ENCODE measurements around the gene NRGN.

The NRGN gene

DNA sequence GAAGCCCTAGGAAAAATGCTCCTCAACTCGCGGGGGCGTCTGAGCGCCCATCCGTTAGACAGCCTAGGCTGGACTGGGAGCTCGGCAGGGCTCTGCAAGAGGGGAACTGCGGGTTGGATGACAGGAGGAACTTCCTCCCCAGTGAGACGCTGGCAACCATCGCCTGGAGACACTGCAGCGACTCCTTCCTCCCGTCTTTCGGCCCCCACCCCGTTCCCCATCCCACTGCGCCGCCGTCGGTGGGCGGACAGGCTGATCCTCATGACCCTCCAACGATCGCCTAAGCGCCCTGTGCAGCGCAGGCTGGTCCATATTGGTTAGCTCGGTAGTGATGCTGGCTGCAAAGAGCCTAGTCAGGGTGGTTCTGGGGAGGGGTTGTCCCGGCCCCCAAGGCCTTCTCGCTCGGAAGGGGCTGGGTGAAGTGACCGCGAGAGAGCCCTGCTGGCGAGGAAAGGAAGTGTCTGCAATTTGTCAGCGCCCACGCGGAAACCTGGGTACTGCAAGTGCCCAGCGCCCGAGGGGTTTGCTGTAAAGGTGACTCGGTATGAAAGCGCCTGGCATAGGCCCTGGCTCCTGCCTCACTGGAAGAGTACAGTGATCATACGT lies 638 bp downstream of the NRGN start:
- peak; percentile 48 to 50 for DNase-seq

DNA sequence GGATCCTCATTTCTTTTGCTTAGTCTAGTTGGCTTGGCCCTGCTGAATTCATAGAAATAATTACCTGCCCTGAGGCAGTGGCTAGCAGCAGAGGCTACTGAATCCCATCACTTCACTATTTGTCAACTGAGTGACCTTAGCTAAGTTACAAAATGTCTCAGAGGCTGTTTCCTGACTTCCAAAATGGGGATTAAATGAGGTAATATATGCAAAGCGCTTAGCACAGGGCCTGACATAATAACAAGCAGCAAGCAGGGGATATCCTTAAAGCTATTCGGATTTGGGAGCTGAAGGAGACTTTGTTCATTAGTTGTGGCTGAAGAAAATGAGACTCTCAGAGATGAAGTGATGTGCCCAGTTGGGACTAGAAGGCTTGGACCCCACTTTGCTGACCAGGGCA lies 2.8 kb downstream of the NRGN start:
- DNase-seq, result no peak

DNA sequence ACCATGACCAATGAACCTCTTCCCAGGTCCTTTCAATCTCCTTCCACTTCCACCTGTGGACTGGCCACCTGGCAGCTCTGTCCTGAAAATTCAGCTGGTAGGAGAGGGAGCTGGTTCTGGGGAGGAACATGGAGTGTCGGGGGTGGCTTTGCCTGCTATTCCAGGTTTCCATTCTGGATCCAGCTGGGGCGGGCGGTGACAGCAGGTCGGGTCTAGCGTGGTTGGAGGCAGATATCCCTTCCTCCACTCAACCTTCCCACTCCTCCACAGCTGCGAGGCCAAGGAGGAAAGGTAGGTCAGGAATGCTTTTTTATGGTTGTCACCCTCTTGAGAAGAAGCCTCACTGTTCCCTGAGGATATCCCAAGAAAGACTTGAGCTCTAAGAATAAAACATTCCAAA lies 3.3 kb downstream of the NRGN start:
- no peak for DNase-seq

DNA sequence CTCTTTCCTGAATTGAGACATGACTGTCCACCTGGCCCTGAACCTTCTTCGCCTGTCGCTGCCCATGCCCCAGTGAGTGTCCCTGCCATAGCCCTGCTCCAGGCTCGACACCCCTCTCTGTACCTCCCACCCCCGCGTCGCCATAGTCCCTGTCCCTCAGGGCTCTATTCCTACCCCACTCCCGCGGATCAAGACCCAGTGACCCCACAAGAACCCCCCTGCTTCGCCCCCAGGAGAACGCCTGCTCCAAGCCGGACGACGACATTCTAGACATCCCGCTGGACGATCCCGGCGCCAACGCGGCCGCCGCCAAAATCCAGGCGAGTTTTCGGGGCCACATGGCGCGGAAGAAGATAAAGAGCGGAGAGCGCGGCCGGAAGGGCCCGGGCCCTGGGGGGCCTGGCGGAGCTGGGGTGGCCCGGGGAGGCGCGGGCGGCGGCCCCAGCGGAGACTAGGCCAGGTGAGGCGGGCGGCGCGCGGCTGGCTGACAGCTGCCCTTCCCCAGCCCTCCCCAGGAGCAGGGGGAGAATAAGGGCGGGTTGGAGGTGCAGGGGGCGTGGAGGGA lies 5.6 kb downstream of the NRGN start:
- DNase-seq, result no peak

DNA sequence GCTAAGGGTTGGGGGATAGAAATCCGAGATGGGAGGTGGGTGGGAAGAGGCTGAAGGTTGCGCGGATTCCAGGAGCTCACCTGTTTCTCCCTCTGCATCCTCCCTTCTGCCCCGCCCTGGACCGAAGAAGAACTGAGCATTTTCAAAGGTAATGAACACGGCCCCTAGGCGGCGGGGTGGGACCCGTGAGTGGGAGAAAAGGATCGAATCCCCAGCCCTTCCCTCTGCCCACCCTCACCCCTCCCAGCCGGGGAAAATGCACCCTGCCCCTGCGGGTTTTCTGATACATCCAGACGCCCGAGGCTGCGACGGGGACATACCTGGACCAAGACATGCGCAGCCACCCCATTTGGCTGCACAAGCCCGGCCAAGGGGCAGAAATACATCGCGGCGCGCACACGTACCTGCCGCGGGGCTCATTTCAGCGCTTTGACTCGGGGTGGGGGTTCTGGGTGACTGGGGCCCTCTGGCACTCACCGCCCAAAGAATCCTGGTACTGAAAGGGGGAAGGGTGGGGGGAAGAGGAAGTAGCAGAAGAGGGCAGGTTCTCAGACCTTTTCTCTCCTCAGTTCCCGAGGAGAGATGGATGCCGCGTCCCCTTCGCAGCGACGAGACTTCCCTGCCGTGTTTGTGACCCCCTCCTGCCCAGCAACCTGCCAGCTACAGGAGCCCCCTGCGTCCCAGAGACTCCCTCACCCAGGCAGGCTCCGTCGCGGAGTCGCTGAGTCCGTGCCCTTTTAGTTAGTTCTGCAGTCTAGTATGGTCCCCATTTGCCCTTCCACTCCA lies 6.3 kb downstream of the NRGN start:
- DNase-seq, result peak in 1 of 2 experiments; percentile 22

DNA sequence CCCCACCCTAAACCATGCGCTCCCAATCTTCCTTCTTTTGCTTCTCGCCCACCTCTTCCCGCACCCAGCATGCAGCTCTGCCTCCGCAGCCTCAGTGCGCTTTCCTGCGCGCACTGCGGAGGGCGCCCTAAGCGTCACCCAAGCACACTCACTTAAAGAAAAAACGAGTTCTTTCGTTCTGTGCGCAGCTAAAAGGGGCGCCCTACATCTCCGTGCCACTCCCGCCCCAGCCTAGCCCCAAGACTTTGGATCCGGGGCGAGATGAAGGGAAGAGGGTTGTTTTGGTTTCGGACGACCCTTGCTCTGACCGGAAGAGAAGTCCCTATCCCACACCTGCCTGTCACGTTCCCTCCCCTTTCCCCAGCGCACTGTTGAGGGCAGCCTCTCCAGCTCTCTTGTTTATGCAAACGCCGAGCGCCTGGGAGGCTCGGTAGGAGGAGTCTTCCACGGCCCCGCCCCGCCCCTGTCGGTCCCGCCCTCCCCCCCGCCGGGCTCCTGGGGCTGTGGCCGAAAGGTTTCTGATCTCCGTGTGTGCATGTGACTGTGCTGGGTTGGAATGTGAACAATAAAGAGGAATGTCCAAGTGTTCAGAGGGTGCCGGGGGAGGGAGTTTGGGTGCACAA lies 7.0 kb downstream of the NRGN start:
- DNase-seq, result peak; percentile 70 to 76

DNA sequence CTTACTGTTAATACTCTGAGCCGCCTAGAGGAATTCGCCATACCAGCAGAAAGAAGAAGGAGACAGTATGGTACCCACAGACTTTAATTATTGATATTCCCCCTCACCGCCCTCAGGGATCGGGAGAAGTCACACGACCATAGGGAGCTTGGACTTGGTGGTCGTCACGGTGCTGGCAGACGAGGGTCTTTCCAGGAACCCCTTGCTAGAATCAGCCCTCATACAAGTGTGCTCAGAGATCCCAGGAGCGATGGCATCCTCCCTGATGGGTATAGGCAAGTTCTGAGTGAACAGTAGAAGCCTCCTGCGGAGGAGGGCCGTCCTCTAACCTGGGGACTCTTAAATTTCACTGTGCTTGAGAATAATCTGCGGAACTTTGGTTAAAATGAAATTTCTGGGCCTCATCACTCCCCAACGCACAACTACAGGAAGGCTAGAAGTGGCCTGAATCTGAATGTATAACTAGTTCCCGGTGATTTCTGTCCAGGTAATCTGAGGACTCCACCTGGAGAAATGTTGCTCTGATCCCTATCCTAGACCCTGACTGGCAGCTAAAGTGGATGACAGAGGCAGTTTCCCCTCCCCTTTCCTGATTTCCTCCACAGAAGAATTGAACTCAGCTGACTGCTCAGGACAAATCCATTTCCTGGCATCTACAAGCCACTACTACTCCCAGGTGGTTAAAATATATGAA lies 7.8 kb downstream of the NRGN start:
- no peak for DNase-seq

DNA sequence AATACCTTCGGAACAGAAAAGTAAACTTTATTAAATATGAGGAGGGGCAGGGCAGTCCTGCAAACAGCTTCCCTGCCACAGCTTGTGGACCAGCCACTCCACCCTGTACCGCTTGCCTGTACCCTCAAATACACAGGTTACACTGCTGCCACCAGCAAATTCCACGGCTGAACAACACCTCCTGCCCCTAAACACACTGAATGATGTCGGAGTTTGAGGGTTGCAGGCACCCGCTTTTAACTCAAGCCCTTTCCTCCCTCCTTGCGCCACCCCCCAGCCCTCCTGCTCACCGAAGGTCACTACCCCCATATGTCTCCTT lies 8.3 kb downstream of the NRGN start:
- DNase-seq, result no peak

DNA sequence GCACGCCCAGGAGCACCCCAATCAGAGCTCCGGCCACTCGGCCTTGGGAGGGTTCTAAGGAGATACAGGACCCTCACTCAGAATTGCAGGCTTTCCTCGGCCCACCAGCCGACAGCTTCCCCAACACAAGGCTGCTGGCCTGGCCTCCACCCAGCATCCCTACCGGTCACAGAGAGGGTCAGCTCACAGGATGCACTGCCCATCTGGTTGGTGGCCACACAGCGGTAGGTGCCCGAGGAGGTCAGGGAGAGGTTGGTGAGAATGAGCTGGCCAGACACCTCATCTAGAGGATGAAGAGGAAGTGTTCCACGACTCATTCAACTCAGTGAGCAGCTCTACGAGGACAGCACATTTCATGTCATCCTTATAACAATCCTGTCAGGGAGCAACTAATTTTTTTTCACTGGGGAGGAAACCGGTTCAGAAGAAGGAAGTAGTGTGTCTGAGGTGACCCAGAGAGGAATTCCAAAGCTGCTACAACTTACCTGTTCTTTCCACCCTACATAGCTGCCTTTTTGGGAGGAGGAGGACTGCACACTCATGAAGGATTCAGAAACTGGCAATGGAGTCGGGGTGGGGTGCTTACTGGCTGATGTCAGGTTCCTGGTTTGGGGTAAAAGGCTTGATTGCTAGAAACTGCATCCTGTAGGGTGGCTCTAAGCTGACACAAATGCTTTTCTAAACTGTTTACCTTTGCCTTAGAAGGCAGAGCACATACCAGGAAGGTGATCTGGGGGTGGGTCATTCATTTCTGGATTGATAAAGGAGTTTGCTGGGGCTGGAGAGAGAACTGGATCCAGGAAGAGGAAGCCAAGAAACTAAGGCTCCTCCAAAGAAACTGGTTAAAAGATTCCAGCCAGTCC lies 9.0 kb downstream of the NRGN start:
- DNase-seq, result no peak

DNA sequence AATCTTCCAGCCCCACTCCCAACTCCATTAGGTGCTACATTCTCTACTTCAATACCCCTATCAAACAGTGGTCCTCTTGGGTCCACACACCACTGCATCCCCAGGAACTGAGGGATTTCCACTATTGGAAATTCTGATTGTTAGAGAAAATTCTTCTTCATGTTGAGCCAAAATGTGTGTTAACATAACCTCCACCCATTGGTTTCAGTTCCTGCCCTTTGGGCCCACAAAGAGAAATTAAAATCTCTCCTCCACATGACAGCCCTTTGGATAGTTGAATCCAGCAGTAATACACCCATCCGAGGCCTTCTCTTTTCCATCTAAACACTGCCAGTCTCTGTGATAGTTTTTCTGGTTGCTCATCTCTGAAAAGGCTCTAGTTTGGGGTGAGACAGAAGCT lies 10.2 kb downstream of the NRGN start:
- no peak for DNase-seq

DNA sequence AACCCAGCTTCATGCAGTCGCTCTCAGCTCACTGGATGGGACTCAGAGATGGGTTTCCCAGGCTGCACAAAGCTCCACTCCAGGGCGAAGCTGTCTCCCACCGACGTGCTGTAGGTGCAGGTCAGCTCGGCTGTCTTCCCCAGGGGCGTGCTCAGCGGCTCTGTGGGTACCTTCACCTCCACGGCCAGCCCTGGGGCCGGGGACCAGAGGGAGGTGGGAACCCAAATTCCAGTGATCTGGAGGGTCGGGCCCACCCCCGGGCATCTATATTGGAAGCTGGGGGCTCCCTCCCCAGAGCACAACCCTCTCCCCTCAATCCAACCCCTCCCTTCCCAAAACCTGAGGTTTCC lies 11.6 kb downstream of the NRGN start:
- DNase-seq, result no peak

DNA sequence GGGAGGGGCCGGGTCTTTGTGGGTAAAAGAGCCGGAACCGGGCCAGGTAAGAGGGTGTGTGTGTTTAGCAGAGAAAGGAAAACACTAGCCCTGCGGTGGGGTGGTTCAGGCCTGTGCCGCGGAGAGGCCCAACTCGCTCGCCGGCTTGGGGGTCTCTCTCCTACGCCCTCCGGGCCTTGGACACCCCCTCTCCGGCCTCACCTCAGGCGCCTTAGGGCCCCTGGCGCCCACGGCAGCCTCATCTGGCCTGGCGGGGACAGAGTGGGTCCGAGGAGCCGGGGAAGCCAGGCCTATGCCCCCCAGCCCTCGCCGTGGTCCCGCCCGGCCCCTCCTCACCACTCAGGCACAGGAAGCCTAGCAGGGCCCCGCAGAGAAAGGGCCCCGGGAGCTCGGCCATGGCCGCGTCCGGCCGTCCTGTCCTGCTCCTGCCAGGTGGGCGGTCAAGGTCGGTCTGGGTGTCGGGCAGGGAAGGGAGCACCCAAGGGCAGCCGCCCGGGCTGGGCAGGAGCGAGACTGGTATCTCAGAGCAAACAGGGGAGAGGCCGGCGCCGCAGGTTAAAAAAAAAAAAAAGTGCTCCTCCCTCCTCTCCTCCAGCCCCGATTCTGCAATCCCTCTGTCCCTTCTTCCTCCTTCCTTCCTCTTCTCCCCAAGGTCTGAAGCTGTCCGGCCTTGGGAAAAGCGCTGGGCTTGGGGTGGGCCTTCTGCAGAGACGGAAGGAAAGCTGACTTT lies 12.2 kb downstream of the NRGN start, which contains the start of gene VSIG2:
Gene VSIG2 (minus strand): TSS at position 515 of the 730 bp plus-strand sequence. CDS start 118 bp downstream, at position 397.
- DNase-seq, result no peak

DNA sequence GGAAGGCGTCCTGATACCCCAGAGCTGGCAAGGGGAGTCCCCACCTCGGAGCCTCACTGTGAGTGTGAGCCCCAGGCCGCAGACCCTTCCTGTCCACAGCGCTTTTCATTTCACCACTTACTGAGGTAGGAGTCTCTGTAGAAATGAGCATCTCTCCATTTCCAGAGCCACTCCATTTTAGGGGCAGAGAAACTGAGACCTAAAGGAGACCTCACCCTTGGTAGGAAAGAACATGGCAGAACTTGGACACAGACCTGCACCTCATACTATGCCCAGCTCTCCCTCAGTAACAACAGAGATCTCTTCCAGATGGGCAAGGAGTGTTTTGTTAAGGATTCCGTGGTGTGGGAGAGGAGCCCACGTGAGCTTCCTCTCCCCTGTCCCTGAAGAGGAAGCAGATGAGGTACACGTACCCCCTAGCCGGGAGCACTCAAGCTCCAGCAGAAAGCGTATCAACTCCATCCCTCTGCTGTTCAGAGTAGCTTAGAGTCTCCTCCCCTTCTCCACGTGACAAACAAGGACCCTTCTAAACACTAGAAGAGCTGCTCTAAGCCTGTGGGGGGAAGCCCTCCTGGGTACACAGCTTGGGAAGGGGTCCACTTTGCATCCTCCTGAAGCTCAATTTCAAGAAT lies 12.8 kb downstream of the NRGN start:
- DNase-seq, result no peak

DNA sequence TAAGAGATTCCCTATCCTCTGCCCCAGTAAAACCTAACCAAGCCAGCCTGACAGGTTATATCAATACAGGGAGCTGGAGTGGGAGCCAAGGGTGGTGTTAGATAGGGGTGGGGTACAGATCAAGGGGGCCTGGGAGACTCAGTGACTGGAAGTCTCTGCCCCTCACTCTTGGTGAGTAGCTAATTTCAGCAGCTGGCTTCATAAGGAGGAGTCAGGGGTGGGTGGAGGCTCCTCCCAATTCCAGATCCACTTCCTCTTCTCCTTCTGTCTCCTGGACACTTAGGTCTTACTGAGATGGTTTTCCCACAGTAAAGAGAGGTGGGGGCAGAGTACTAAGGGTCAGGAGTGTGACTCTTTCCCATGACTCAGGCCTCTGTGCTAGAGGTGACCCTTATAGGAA lies 13.5 kb downstream of the NRGN start:
- DNase-seq, result no peak

DNA sequence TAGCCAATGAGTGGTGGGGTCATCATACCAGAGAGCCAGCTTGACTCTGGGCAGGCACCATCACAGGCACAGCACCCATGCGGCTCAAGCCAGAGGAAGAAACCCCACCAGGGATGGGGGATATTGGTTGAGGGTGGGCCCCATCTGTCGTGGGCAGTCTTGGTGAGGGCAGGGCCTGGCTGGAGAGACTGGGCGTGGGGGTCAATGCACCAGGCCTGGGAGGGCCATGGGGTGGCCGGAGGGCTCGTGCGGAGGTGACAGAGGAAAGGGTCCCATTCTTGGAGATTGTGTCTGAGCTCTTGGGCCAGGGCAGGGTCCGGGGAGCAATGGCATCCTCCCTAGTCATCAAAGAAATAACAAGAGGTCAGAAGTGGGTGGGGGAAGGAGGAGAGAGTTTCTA lies 13.9 kb downstream of the NRGN start:
- no peak for DNase-seq

DNA sequence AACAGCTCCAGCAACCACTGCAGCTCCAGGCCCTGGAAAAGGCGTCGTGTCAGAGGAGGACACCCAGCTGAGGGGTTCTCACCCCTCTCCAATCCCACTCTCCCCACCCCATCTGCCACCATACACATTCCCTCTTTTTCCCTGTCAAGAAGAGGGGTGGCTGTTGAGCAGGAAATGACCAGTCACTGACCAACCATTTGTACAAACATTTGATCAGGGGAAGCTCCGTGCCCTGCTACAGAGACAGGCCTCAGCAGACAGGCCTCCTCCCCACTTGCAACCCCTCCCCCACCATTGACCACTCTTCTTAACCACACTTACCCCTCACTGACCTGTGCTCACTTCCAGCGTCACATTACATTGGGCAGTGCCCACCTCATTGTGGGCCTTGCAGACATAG lies 14.6 kb downstream of the NRGN start:
- no peak for DNase-seq

DNA sequence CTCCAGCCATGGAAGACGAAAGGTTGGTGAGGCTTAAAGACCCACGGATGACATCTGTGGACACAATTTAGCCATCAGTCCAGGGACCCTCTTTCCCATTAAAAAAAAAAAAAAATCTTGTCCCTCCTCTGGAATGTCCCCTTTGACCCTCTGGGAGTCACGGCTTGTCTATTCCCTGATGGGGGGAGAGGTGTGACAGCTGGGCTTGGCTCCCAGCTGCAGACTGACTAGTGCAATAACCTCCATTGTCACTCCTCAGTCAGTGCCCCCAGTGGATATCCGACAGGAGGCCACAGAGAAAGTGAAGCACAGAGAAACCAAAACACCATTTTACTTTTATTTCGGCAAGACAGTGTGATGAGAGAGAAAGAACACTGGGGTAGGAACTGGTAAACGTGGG lies 15.0 kb downstream of the NRGN start:
- DNase-seq, result no peak

DNA sequence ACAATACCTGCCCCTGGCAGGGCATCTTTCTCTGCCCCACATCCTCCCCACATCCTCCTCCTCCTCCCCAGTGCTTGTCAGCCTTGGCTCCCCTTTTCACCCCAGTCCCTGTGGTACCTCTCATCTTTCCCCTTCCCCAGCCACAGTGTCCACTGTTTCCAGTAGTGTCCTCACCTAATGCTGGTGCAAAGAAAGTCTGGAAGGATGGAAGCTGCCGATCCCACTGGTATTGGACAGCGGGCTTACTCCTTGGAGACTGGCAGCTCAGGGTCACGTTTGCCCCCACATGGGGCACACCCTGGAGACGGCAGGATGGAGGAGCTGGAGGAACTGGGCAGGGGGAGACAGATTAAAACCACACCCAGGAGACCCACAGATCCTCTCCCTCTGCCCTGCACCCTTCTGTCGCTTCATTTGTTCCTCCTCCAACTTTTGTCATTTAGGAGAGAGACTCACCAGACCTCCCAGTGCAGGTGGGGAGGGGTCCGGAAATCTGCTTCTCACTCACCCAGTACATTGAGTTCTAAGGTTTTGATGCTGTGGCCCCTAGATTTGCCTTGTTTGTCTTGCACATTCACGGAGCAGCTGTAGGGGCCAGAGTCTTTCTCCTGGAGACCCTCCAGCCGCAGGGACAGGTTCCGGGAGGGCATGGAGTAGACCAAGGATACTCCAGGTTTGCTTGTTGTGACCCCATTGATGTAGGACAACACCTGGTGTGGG lies 16.5 kb downstream of the NRGN start:
- DNase-seq, result no peak

DNA sequence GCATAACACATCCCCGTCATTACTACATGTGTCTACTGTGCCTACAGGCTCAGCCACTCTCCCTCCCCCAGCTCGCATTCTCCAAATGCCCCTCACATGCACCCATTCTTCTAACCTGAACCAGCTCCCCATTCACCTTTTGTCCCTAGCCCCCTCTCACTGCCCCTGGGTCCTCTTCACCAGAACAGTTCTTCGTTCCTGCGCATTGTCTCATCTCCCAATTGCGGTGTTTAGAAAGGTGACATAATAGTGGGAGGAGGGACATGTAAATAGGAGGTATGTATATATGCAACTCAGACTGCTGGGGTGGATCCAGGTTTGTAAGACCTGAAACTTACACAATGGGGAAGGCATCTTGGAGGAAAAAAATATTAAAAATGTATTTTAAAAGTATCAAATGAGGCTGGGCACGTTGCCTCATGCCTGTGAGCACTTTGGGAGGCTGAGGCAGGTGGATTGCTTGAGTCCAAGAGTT lies 17.0 kb downstream of the NRGN start:
- no peak for DNase-seq

DNA sequence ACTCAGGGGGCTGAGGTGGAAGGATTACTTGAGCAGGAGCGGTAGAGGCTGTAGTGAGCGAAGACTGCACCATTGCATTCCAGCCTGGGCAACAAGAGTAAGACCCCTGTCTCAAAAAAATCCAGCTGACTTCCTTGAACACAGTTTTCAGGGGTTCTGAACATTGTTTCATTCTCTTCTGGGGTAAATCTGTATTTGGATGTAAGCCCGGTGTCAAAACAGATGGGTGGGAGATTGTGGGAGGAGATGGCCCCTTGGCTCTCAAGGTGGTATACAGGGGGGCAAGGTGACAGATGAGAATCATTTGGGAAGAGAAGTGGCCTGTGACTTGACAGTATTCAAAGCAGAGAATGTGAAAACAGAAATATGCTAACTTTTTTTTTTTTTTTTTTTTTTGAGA lies 17.6 kb downstream of the NRGN start:
- DNase-seq, result no peak
